Uterus (tissue), 2 donors: ENCODE measurements around the gene TTLL12.

ENCODE experiments used
- CTCF ChIP-seq, 4 experiments: fragments of 200-600 bp in 2 of 4; fragments of 450-650 bp in 2 of 4; sonication (generic) in 2 of 4; IDR thresholded peaks; one replicate each; pipeline ENCODE4 v1.5.1; 2016 to 2019; ENCODE audit warnings: antibody characterized with exemption in 4 of 4, mild to moderate bottlenecking in 2 of 4, moderate library complexity in 1 of 4
- POLR2A ChIP-seq, 2 donors: fragments of 450-650 bp; IDR thresholded peaks; one replicate each; pipeline ENCODE4 v1.6.1; 2016; ENCODE audit warnings: antibody characterized with exemption in 2 of 2, mild to moderate bottlenecking in 1 of 2, moderate library complexity in 1 of 2

DNA sequence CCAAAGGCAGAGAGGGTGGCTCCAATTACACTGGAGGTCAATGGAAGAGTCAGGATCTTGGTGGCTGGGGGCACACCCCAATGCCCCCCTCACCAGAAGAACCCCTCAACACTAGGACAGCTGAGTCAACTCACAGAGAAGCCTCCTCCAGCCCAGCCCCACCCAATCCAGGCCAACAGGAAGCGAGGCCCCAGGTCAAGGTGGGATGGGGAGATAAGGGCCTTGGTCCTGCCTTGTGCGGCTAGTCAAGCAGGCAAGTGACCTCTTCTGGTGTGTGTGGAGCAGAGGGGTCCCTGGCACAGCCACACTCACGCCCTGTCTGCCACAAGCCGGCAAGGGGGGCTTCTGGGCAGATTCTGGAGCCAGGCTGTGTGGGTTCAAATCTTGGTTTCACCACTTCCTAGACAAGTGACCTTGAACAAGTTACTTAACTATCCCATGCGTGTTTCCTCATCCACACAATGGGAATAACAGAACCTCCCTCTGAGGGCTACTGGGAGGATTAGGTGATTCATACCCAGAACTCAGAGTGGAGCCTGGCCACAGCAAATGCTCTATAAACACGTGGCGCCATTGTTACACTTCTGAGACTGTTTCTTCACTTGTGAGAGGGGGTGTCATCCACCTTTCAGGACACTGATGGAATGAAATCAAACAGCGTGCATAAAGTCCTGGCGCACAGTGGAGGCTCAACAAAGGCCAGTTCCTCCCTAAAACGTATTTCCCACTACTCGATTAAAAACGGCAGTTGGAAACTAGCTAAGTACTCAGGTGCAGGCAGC, 3.2 kb downstream of the TTLL12 start:
- TF ChIP-seq CTCF (IDR thresholded peaks at IDR 0.05) (no peak), POLR2A (IDR thresholded peaks at IDR 0.05) (no peak)
